K562 (cell line): ENCODE results near the gene HEBP1. TPM values are rescaled to one million over a fixed set of nuclear protein-coding genes. Genes with fewer than 3 reads are reported as not detected.

Source experiments
- CHD1 ChIP-seq: fragments of 200-600 bp; sonication (generic); IDR thresholded peaks from one replicate; pipeline ENCODE4 v1.6.1; 2012; ENCODE audit warnings: mild to moderate bottlenecking, moderate library complexity, low read length, inconsistent platforms
- DDX20 ChIP-seq: fragments of 450-650 bp; IDR thresholded peaks from 2 replicates; pipeline ENCODE4 v1.6.1; 2016; ENCODE audit warnings: missing genetic modification characterization, low read depth, mild to moderate bottlenecking, missing compliant biosample characterization, moderate library complexity
- HES1 ChIP-seq: fragments of 450-650 bp; IDR thresholded peaks from 2 replicates; pipeline ENCODE4 v1.6.1; 2016; ENCODE audit warnings: low read depth, mild to moderate bottlenecking, moderate library complexity
- KAT8 ChIP-seq: fragments of 450-650 bp; IDR thresholded peaks from 2 replicates; pipeline ENCODE4 v1.6.1; 2016; ENCODE audit warnings: low read depth, mild to moderate bottlenecking
- KDM4B ChIP-seq, 2 experiments: fragments of 450-650 bp in 1 of 2; sonication (generic) in 1 of 2; IDR thresholded peaks; 2 replicates each; pipeline ENCODE4 v1.6.1; 2016 to 2017; ENCODE audit warnings: borderline replicate concordance in 2 of 2, antibody characterized with exemption in 1 of 2, low read depth in 1 of 2, mild to moderate bottlenecking in 1 of 2
- MAZ ChIP-seq, 2 experiments: fragments of 450-650 bp in 1 of 2; sonication (generic) in 1 of 2; formaldehyde crosslinking; IDR thresholded peaks in 1 of 2; conservative IDR thresholded peaks in 1 of 2; 2 replicates each; pipeline versions ENCODE4 v1.4.0 to v1.5.0; 2020; ENCODE audit warnings: mild to moderate bottlenecking in 1 of 2, missing genetic modification reagents in 1 of 2
- PATZ1 ChIP-seq: fragments of 250-450 bp; sonication (Bioruptor Pico); IDR thresholded peaks from 2 replicates; pipeline ENCODE4 v1.5.0; 2020; ENCODE audit warnings: mild to moderate bottlenecking, borderline replicate concordance
- RBFOX2 ChIP-seq: fragments of 200-400 bp; formaldehyde crosslinking; IDR thresholded peaks from 2 replicates; pipeline ENCODE4 v1.6.1; 2017; ENCODE audit warnings: low read depth, mild to moderate bottlenecking, low read length, moderate library complexity
- RBM22 ChIP-seq: fragments of 200-400 bp; formaldehyde crosslinking; IDR thresholded peaks from 2 replicates; pipeline ENCODE4 v1.6.1; 2018; ENCODE audit warnings: low read length, low read depth; ENCODE audit not compliant: poor library complexity, severe bottlenecking
- RNF219 ChIP-seq: fragments of 250-450 bp; sonication (Bioruptor Pico); IDR thresholded peaks from 2 replicates; pipeline ENCODE4 v1.5.0; 2022; ENCODE audit warnings: mild to moderate bottlenecking
- SIX5 ChIP-seq, 2 experiments: IDR thresholded peaks; 2 replicates each; pipeline ENCODE4 v1.6.1; 2011; ENCODE audit warnings: low read length in 2 of 2, borderline replicate concordance in 1 of 2, low read depth in 1 of 2, mild to moderate bottlenecking in 1 of 2, moderate library complexity in 1 of 2; ENCODE audit not compliant: insufficient read depth in 1 of 2
- SRF ChIP-seq, 2 experiments: fragments of 250-450, 450-650 bp in 1 of 2; sonication (Bioruptor Pico) in 1 of 2; sonication (generic) in 1 of 2; formaldehyde crosslinking; IDR thresholded peaks; 2 replicates each; pipeline versions ENCODE4 v1.5.0 to v1.5.1; 2020 to 2022; ENCODE audit warnings: mild to moderate bottlenecking in 1 of 2, missing genetic modification reagents in 1 of 2
- TFAM ChIP-seq: fragments of 250-450 bp; sonication (Bioruptor Pico); conservative IDR thresholded peaks from 2 replicates; pipeline ENCODE4 v1.5.0; 2021; ENCODE audit warnings: mild to moderate bottlenecking, moderate library complexity
- ZNF23 ChIP-seq: fragments of 250-450 bp; sonication (Bioruptor Pico); IDR thresholded peaks from 2 replicates; pipeline ENCODE4 v1.4.0; 2020; ENCODE audit warnings: mild to moderate bottlenecking
- ZNF354B ChIP-seq: fragments of 250-450 bp; sonication (Bioruptor Pico); IDR thresholded peaks from 2 replicates; pipeline ENCODE4 v1.4.0; 2020
- ZNF449 ChIP-seq: fragments of 250-450 bp; sonication (Bioruptor Pico); IDR thresholded peaks from 2 replicates; pipeline ENCODE4 v1.8.0; 2022; ENCODE audit warnings: moderate library complexity, mild to moderate bottlenecking, inconsistent platforms
- ZNF639 ChIP-seq, 2 experiments: fragments of 200-800 bp in 1 of 2; sonication (Bioruptor generic) in 1 of 2; sonication (generic) in 1 of 2; formaldehyde crosslinking in 1 of 2; IDR thresholded peaks in 1 of 2; conservative IDR thresholded peaks in 1 of 2; 2 replicates each; pipeline versions ENCODE4 v1.5.0 to v1.6.1; 2016 to 2020; ENCODE audit warnings: missing compliant biosample characterization in 1 of 2, missing genetic modification characterization in 1 of 2, missing genetic modification reagents in 1 of 2
- polyA plus RNA-seq, 8 experiments: library from polyadenylated mRNA; depleted of rRNA in 4 of 8; stranded (reverse) in 5 of 8; unstranded in 3 of 8; fragments of >200 nt; fragmentation: Nextera tagmentation in 2 of 8; fragmentation: Illumina TruSeq in 1 of 8; extraction: Ambion mirVana in 2 of 8; extraction: Trizol in 1 of 8; gene quantifications; 2 replicates each; pipeline versions ENCODE4 v1.2.1 to v1.2.3, GENCODE V29; 2011 to 2014; ENCODE audit warnings: inconsistent platforms in 1 of 8, missing spikeins in 1 of 8
- total RNA-seq, 7 experiments: library from RNA; depleted of rRNA in 6 of 7; stranded (reverse); fragments of >200 nt in 6 of 7; fragmentation: Illumina TruSeq in 2 of 7; extraction: Trizol in 2 of 7; gene quantifications; 2 replicates each; pipeline versions ENCODE4 v1.2.1 to v1.2.3, GENCODE V29; 2011 to 2021; ENCODE audit warnings: low replicate concordance in 1 of 7

The HEBP1 gene
- total and polyA plus RNA-seq, 9 of the 15 experiments (the other 6 are each of a cell fraction or from before 2014, with no cell fraction given), result 1.1 to 10.1 (median 2.4) TPM

- TF ChIP-seq ZNF449 (CRISPR knock-in tag) (no peak), SIX5 (IDR thresholded peaks at IDR 0.05; ENCODE audit: borderline replicate concordance in 1 of 2, insufficient read depth in 1 of 2, low read depth in 1 of 2, low read length in 2 of 2) (no peak), PATZ1 (no peak), KDM4B (IDR thresholded peaks at IDR 0.05; ENCODE audit: borderline replicate concordance in 2 of 2, low read depth in 1 of 2) (no peak), KAT8 (no peak), DDX20 (tag) (no peak), SRF (CRISPR knock-in tag; IDR thresholded peaks at IDR 0.05) (peak; percentile 50 to 97; a peak in 3 of 4 replicates), ZNF354B (CRISPR knock-in tag) (no peak), MAZ (CRISPR knock-in tag; conservative IDR thresholded peaks at IDR 0.05 in 1 of 2, IDR thresholded peaks at IDR 0.05 in 1 of 2) (no peak), ZNF23 (CRISPR knock-in tag) (no peak), TFAM (no peak), RBM22 (no peak), RBFOX2 (peak; percentile 59), HES1 (no peak; the same call in 1 of the 2 replicates), ZNF639 (CRISPR knock-in tag; conservative IDR thresholded peaks at IDR 0.05 in 1 of 2, IDR thresholded peaks at IDR 0.05 in 1 of 2) (0 out of 4 replicates have a peak, but pooled peaks of 1 of the 2 experiments have one; percentile 26), RNF219 (no peak), CHD1 (no peak)
These were observed 72.6 kb downstream of the HEBP1 start (continued) for GRCh38 chr12:12927211-12928079.
